RWPE1 (cell line): Measurements from ENCODE around the gene TPRG1L.

ENCODE experiments used
- CTCF ChIA-PET: fragments of 350-600 bp; sonication (Branson Sonifier 250); formaldehyde crosslinking; extraction: SDS; loops from one replicate; lab custom pipeline; 2021; lab: Yijun Ruan, JAX
- POLR2A ChIA-PET: fragments of 400-600 bp; formaldehyde crosslinking; extraction: SDS; loops from one replicate; lab custom pipeline; 2020; ENCODE audit warnings: antibody characterized with exemption; ENCODE audit not compliant: low non-redundant PET; lab: Yijun Ruan, JAX
- DNase-seq: peaks from one replicate; pipeline ENCODE4 v3.0.0; 2012; ENCODE audit warnings: low spot score
- H3K27ac ChIP-seq: fragments of 450-650 bp; 2 replicates; pipeline ENCODE4 v1.5.1; 2017
- TF ChIP-seq, protein P1 (sequence below): fragments of 450-650 bp; conservative IDR thresholded peaks from 2 replicates; pipeline ENCODE4 v1.5.1; 2017; ENCODE audit warnings: low read depth, mild to moderate bottlenecking

TPRG1L gene

DNA sequence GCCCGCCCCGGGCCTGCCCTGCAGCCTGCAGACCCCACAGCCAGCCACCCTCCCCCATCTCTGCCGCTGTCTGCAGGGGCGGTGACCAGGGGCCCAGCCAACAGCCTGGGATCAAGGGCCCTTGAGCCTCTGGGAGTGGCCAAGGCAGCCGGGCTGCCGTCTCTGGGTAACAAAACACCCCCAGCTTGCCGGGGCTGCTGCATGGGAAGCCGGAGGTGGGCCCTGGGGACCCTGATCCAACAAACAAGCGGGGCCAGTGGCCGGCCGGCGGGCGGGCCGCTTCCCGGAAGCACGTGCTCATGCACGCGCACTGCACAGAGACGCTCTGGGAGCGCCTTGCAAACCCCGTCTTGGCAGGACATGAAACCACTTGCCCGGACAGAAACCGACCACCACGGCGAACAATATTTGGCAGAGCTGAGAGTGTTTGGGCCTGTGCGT, 26.7 kb upstream of the TPRG1L start:
- peak overlapping the region; percentile 39 for H3K27ac ChIP-seq
- CTCF ChIA-PET: no interaction called here
- TF ChIP-seq, protein P1, sequence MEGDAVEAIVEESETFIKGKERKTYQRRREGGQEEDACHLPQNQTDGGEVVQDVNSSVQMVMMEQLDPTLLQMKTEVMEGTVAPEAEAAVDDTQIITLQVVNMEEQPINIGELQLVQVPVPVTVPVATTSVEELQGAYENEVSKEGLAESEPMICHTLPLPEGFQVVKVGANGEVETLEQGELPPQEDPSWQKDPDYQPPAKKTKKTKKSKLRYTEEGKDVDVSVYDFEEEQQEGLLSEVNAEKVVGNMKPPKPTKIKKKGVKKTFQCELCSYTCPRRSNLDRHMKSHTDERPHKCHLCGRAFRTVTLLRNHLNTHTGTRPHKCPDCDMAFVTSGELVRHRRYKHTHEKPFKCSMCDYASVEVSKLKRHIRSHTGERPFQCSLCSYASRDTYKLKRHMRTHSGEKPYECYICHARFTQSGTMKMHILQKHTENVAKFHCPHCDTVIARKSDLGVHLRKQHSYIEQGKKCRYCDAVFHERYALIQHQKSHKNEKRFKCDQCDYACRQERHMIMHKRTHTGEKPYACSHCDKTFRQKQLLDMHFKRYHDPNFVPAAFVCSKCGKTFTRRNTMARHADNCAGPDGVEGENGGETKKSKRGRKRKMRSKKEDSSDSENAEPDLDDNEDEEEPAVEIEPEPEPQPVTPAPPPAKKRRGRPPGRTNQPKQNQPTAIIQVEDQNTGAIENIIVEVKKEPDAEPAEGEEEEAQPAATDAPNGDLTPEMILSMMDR: no peak
- peak; percentile 18 for DNase-seq
- POLR2A ChIA-PET: no interaction called here

DNA sequence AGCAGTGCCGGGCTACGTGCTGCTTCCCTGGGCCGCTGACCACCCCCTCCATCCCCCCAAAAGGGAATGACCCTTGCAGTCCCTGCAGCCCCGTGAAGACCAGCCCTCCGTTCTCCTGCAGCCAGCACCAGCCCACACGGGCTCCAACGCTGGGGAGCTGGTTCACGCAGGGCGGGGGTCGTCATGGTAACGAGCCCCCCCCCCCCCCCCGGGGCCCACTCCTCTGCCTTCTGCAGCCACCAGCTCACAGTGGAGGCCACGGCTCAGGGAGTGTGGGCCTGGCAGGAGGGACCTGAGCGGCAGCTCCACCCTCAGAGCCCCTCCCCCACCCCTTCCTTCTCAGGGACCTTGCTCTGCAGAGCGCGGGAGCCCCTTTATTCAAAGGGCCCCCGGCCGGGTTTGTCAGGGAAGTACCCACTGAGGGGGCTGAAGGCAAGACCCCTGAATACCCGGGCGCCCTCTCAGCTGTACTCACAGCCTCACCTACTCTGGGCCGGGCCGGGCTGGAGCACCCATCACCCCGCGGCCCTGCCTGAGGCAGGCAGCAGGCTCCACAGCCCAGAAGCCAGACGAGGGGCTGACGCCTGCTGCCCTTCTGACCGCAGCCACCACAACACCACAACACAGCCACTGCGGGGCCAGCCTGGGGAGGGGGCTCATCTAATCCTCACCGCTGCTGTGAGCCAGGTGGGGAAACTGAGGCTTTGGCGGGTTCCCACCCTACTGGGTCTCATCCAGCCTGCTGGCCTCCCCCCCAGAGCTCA, 26.1 kb upstream of the TPRG1L start:
- no peak for DNase-seq
- CTCF ChIA-PET: no interaction called here
- TF ChIP-seq, protein P1: no peak
- H3K27ac ChIP-seq: peak overlapping the region; percentile 39
- POLR2A ChIA-PET: interaction anchor here (0.7 kb wide), 1 partner anchor 135 kb away, joined by 4 read pairs; no protein-coding TSS in a partner anchor

DNA sequence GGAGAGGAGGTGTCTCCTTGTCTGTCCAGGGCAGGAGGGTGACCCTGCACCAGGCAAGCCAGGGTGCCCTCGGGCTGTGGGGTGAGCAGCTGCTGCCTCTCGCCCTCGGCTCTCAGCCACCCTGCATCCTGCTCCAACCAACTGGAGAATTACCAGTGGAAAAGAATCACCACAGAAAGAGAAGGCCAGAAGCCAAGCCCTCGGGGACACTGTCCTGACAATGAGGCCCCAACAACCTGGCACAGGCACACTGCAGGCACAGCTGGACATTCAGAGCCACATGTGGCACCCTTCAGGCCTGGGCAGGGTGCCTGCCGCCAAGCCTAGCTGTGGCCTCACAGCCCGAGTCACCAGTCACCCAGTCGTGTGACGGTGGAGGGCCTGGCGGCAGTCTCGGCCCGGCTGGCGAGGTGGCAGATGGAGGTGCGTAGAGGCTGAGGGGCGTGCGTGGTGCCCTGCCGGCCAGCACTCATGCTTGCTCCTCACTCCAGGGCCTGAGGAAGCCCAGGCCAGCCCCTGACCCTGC, 25.5 kb upstream of the TPRG1L start:
- POLR2A ChIA-PET: interaction anchor here (0.7 kb wide), 1 partner anchor 134 kb away, joined by 4 read pairs; no protein-coding TSS in a partner anchor
- no peak for DNase-seq
- TF ChIP-seq, protein P1: no peak
- CTCF ChIA-PET: interaction anchor here (0.7 to 1.1 kb wide), 4 partner anchors 9 to 575 kb away, joined by 3 to 4 read pairs (median 3); no protein-coding TSS in a partner anchor
- 0 out of 2 replicates have a peak overlapping the region, but pooled peaks have one; percentile 2 for H3K27ac ChIP-seq

DNA sequence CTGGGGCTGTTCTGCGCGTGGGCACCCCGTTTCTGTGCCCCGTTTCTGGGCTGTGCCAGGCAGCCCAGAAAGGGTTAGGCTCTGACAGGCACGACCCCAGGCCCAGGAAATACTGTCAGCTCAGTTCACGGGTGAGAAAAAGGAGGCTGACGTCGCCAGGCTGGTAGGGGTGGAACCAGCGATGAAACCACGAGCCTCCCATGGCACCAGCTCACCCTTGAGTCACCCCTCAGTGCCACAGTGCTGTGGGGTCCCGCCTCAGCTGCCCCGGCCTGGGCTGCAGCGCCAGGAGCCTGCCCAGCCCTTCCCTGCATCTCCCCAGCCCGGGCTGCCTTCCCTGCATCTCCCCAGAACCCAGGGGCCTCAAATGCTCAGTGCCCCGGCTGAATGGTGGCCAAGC, 25.0 kb upstream of the TPRG1L start:
- TF ChIP-seq, protein P1: no peak
- no peak overlapping the region for H3K27ac ChIP-seq
- DNase-seq: no peak
- ChIA-PET CTCF (interaction anchor here (0.7 to 1.1 kb wide), 4 partner anchors 9 to 576 kb away, joined by 3 to 4 read pairs (median 3); no protein-coding TSS in a partner anchor), POLR2A (no interaction called here)

DNA sequence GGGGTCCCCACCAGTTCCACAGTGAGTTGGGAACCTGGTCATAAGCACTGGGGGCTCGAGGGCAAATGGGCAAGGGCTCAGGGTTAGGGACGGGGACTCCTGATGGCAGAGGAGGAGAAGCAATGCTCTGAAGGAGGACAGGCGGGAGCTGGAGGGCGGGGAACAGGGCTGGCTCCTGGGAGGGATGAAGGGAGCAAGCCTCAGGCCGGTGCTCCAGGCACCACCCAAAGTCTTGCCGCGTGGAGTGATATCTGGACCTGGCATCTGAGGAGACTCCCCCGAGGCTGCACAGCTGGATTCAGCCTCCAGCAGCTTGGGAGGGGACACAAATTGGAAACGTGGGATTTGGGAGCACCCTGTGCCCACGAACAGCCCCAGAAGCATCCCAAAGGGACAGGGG, 24.5 kb upstream of the TPRG1L start:
- POLR2A ChIA-PET: no interaction called here
- H3K27ac ChIP-seq: no peak overlapping the region
- CTCF ChIA-PET: interaction anchor here (0.7 to 1.1 kb wide), 3 partner anchors 8 to 576 kb away, joined by 3 to 4 read pairs (median 3); no protein-coding TSS in a partner anchor
- TF ChIP-seq, protein P1: no peak
- DNase-seq: no peak

DNA sequence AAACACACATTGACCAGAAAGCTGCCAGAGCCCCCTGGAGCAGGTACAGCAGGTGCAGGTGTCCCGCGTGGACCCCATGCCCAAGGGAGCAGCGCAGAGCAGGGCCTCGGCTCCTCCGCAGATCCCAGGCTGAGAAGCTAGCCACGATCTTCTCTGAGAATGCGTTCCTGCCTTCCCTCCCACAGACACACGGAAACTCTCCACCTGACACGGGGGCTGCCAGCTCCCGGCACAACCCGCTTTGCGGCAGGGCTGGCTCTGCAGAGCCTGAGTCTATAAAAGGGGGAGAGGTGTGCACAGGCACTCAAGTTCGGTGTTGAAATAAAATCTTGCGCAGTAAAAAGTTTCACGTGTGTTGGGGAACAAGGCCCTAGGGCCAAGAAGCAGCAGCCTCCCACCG, 23.1 kb upstream of the TPRG1L start:
- H3K27ac ChIP-seq: no peak overlapping the region
- DNase-seq: no peak
- ChIA-PET POLR2A (no interaction called here), CTCF (no interaction called here)
- TF ChIP-seq, protein P1: no peak
